DND-41 (cell line): Measurements from ENCODE around the gene MSI2.

Experiments used
- ATAC-seq: fragments of 200-7000 bp; cut with Tn5 transposase; 3 replicates; pipeline ENCODE4 v1.9.1; 2021; ENCODE audit warnings: low read depth; ENCODE audit not compliant: insufficient read depth
- DNase-seq: peaks from one replicate; pipeline ENCODE4 v3.0.0-alpha.2; 2020
- H2AFZ ChIP-seq: 2 replicates; pipeline ENCODE4 v1.6.0; 2012; ENCODE audit warnings: low read depth, low read length
- H3K27ac ChIP-seq: 2 replicates; pipeline ENCODE4 v1.5.1; 2012; ENCODE audit warnings: low read length, inconsistent platforms
- H3K27me3 ChIP-seq: fragments of 200-600 bp; sonication (generic); 2 replicates; pipeline ENCODE4 v1.6.0; 2012; ENCODE audit warnings: low read length, mild to moderate bottlenecking, inconsistent platforms; ENCODE audit not compliant: insufficient read depth, poor library complexity
- H3K36me3 ChIP-seq: 2 replicates; pipeline ENCODE4 v1.5.1; 2012; ENCODE audit warnings: low read length, inconsistent platforms; ENCODE audit not compliant: insufficient read depth
- H3K4me1 ChIP-seq: 2 replicates; pipeline ENCODE4 v1.5.1; 2012; ENCODE audit warnings: mild to moderate bottlenecking, low read length; ENCODE audit not compliant: insufficient read depth
- H3K4me2 ChIP-seq: 2 replicates; pipeline ENCODE4 v1.6.0; 2012; ENCODE audit warnings: mild to moderate bottlenecking, moderate library complexity, low read length, inconsistent platforms; ENCODE audit not compliant: insufficient read depth
- H3K4me3 ChIP-seq, 2 experiments: fragments of 200-600 bp in 1 of 2; shearing (Covaris generic) in 1 of 2; 2 replicates each; pipeline ENCODE4 v1.5.1; 2012 to 2016; ENCODE audit warnings: inconsistent platforms in 2 of 2, low read length in 2 of 2, mild to moderate bottlenecking in 2 of 2, low read depth in 1 of 2, moderate library complexity in 1 of 2
- H3K79me2 ChIP-seq: 2 replicates; pipeline ENCODE4 v1.6.0; 2012; ENCODE audit warnings: low read length, inconsistent platforms; ENCODE audit not compliant: insufficient read depth
- H3K9ac ChIP-seq: 2 replicates; pipeline ENCODE4 v1.6.0; 2012; ENCODE audit warnings: low read depth, mild to moderate bottlenecking, inconsistent platforms, low read length, moderate library complexity
- H3K9me3 ChIP-seq: 2 replicates; pipeline ENCODE4 v1.5.1; 2012; ENCODE audit warnings: low read length, moderate library complexity, mild to moderate bottlenecking, inconsistent platforms; ENCODE audit not compliant: insufficient read depth, severe bottlenecking
- H4K20me1 ChIP-seq: 2 replicates; pipeline ENCODE4 v1.6.0; 2012; ENCODE audit warnings: low read length; ENCODE audit not compliant: insufficient read depth
- CTCF ChIP-seq: IDR thresholded peaks from 2 replicates; pipeline ENCODE4 v1.5.1; 2012; ENCODE audit warnings: borderline replicate concordance, low read length, moderate library complexity, mild to moderate bottlenecking; ENCODE audit not compliant: poor library complexity, severe bottlenecking; ENCODE audit errors: extremely low read depth
- EZH2 ChIP-seq: IDR thresholded peaks from 3 replicates; pipeline ENCODE4 v1.6.1; 2012; ENCODE audit warnings: borderline replicate concordance, low read depth, mild to moderate bottlenecking, moderate library complexity, low read length, inconsistent platforms; ENCODE audit not compliant: severe bottlenecking

MSI2 gene

GRCh38 chr17:57726213-57726790, 470.0 kb downstream of the MSI2 start:
- Histone ChIP-seq H3K4me2 (no peak overlapping the region), H3K9ac (no peak overlapping the region), H3K27me3 (no peaks in the 10 kb centered on the region), H4K20me1 (no peaks in the 10 kb centered on the region), H3K36me3 (no peaks in the 10 kb centered on the region), H3K4me3 (no peak overlapping the region), H3K27ac (no peak overlapping the region), H3K79me2 (no peaks in the 10 kb centered on the region), H3K4me1 (no peaks in the 10 kb centered on the region), H2AFZ (no peak overlapping the region), H3K9me3 (no peaks in the 10 kb centered on the region)
- no peak for ATAC-seq
- no peak for DNase-seq
- no peak for TF ChIP-seq CTCF

- H4K20me1 ChIP-seq: no peaks in the 10 kb centered on the region
- no peaks in the 10 kb centered on the region for H3K4me1 ChIP-seq
- no peak overlapping the region for H3K4me2 ChIP-seq
- no peak overlapping the region for H3K9ac ChIP-seq
- no peak overlapping the region for H2AFZ ChIP-seq
- TF ChIP-seq EZH2: no peak
- no peak for TF ChIP-seq CTCF
- no peaks in the 10 kb centered on the region for H3K9me3 ChIP-seq
- no peaks in the 10 kb centered on the region for H3K79me2 ChIP-seq
- no peak overlapping the region for H3K27ac ChIP-seq
- ATAC-seq (no peak), DNase-seq (no peak)
- no peak overlapping the region for H3K4me3 ChIP-seq
- no peaks in the 10 kb centered on the region for H3K27me3 ChIP-seq
- no peaks in the 10 kb centered on the region for H3K36me3 ChIP-seq
Observed at GRCh38 chr17:57726838-57727237, 470.5 kb downstream of the MSI2 start.

GRCh38 chr17:57727630-57728175, 471.4 kb downstream of the MSI2 start:
- Histone ChIP-seq H3K4me3 (no peak overlapping the region), H2AFZ (no peak overlapping the region), H3K79me2 (no peaks in the 10 kb centered on the region), H3K27ac (no peak overlapping the region), H3K9ac (no peak overlapping the region), H3K4me1 (no peaks in the 10 kb centered on the region), H3K9me3 (no peaks in the 10 kb centered on the region), H3K4me2 (no peak overlapping the region), H4K20me1 (no peaks in the 10 kb centered on the region), H3K36me3 (no peaks in the 10 kb centered on the region), H3K27me3 (no peaks in the 10 kb centered on the region)
- ATAC-seq (no peak), DNase-seq (no peak)
- no peak for TF ChIP-seq EZH2
- TF ChIP-seq CTCF: no peak
